Mucosa of stomach (tissue), 1 donor: Measurements from ENCODE around the gene CPT1C.

Experiments used
- H3K27me3 ChIP-seq: one replicate; pipeline ENCODE4 v1.7.0; 2013; ENCODE audit warnings: mild to moderate bottlenecking, low read length; ENCODE audit not compliant: control insufficient read depth, insufficient read depth
- H3K36me3 ChIP-seq: one replicate; pipeline ENCODE4 v1.7.0; 2013; ENCODE audit warnings: low read length; ENCODE audit not compliant: control insufficient read depth, insufficient read depth
- H3K4me1 ChIP-seq: one replicate; pipeline ENCODE4 v1.7.0; 2013; ENCODE audit warnings: mild to moderate bottlenecking, low read length; ENCODE audit not compliant: control insufficient read depth, insufficient read depth
- H3K4me3 ChIP-seq: one replicate; pipeline ENCODE4 v1.7.0; 2013; ENCODE audit warnings: low read length
- H3K9ac ChIP-seq: one replicate; pipeline ENCODE4 v1.7.0; 2013; ENCODE audit warnings: mild to moderate bottlenecking, low read length, moderate library complexity
- H3K9me3 ChIP-seq: one replicate; pipeline ENCODE4 v1.7.0; 2013; ENCODE audit warnings: mild to moderate bottlenecking, low read length, moderate library complexity; ENCODE audit not compliant: control insufficient read depth
- donor health status: Pancreatic carcinoma.

Gene CPT1C

GRCh38 chr19:49761249-49761624 lies 70.3 kb downstream of the CPT1C start:
- no peak overlapping the region for H3K4me3 ChIP-seq
- H3K27me3 ChIP-seq: no peaks in the 10 kb centered on the region
- no peak overlapping the region for H3K9ac ChIP-seq
- H3K9me3 ChIP-seq: no peaks in the 10 kb centered on the region
- H3K36me3 ChIP-seq: no peaks in the 10 kb centered on the region
- peaks cover 11% of the 10 kb centered on the region for H3K4me1 ChIP-seq

DNA sequence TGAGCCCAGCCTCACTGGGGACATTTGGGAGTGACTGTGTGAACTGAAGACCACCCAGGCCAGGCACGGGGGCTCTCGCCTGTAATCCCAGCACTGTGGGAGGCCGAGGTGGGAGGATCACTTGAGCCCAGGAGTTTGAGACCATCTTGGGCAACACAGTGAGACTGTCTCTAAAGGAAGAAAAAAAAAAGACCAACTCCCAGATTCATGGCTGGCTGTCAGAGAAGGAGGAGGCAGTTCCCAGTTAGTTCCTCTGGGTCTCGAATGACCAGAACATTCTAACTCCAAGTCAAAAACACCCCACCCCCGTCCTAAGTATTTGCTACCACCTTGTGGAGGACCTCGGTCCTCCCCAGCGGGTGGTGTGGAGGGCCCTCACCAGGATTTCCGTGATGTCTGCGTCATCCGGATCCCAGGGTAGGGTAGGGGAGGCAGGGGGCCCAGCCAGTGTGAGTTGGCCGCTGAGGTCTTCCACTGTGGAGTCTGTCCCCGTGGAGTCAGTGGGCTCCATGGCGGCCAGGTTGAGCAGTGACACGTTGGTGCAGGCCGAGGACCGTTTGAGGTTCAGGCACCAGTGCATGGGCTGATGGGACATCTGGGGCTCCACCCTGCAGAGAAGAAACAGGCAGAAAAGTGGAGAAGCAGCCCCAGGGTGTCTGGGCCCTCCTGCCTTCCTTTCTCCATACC lies 70.9 kb downstream of the CPT1C start:
- Histone ChIP-seq H3K36me3 (no peaks in the 10 kb centered on the region), H3K9ac (no peak overlapping the region), H3K27me3 (no peaks in the 10 kb centered on the region), H3K9me3 (no peaks in the 10 kb centered on the region), H3K4me1 (peaks cover 11% of the 10 kb centered on the region), H3K4me3 (no peak overlapping the region)

GRCh38 chr19:49763230-49763629 lies 72.3 kb downstream of the CPT1C start, which contains the start of gene TSKS:
TSS of gene TSKS (minus strand) at chr19:49763306. CDS start at chr19:49763247, 59 bp downstream.
- Histone ChIP-seq H3K4me1 (peaks cover 19% of the 10 kb centered on the region), H3K27me3 (no peaks in the 10 kb centered on the region), H3K9me3 (no peaks in the 10 kb centered on the region), H3K9ac (no peak within 1 kb of the TSS), H3K4me3 (no peak within 1 kb of the TSS), H3K36me3 (no peaks in the 10 kb centered on the region)
